Brain pericyte (primary cell): ENCODE measurements around the gene FAM50A.
"Not testable (repeated sequence)": the region's sequence is repeated elsewhere in the genome, so short reads cannot be mapped to it uniquely, and the experiment has no call there.

ENCODE experiments used
- DNase-seq: peaks from one replicate; pipeline ENCODE4 v3.0.0-alpha.2; 2012; ENCODE audit warnings: low read depth, low spot score

The FAM50A gene, protein sequence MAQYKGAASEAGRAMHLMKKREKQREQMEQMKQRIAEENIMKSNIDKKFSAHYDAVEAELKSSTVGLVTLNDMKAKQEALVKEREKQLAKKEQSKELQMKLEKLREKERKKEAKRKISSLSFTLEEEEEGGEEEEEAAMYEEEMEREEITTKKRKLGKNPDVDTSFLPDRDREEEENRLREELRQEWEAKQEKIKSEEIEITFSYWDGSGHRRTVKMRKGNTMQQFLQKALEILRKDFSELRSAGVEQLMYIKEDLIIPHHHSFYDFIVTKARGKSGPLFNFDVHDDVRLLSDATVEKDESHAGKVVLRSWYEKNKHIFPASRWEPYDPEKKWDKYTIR

GRCh38 chrX:154443992-154444754 lies at the start of gene FAM50A:
Gene FAM50A, plus strand, starts transcription at chrX:154444141. Its CDS starts 95 bp downstream, at chrX:154444236.
- no peak for DNase-seq

DNA sequence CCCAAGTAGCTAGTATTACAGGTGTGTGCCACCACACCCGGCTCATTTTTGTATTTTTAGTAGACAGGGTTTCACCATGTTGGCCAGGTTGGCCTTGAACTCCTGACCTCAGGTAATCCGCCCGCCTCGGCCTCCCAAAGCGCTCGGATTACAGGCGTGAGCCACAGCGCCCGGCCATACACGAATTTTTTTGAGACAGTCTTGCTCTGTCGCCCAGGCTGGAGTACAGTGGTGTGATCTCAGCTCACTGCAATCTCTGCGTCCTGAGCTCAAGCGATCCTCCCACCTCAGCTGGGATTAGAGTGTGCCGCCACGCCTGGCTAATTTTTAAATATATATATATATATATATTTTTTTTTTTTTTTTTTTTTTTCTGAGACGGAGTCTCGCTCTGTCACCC lies 47.6 kb upstream of the FAM50A start:
- not testable (repeated sequence) for DNase-seq

- DNase-seq = no peak
These were observed 46.7 kb upstream of the FAM50A start for GRCh38 chrX:154396973-154397887.

GRCh38 chrX:154397888-154398667 lies 45.9 kb upstream of the FAM50A start, which contains the start of gene RPL10:
Gene RPL10, plus strand, starts transcription at chrX:154398377. Its CDS starts 143 bp downstream, at chrX:154398520.
- DNase-seq = peak; percentile 91

DNA sequence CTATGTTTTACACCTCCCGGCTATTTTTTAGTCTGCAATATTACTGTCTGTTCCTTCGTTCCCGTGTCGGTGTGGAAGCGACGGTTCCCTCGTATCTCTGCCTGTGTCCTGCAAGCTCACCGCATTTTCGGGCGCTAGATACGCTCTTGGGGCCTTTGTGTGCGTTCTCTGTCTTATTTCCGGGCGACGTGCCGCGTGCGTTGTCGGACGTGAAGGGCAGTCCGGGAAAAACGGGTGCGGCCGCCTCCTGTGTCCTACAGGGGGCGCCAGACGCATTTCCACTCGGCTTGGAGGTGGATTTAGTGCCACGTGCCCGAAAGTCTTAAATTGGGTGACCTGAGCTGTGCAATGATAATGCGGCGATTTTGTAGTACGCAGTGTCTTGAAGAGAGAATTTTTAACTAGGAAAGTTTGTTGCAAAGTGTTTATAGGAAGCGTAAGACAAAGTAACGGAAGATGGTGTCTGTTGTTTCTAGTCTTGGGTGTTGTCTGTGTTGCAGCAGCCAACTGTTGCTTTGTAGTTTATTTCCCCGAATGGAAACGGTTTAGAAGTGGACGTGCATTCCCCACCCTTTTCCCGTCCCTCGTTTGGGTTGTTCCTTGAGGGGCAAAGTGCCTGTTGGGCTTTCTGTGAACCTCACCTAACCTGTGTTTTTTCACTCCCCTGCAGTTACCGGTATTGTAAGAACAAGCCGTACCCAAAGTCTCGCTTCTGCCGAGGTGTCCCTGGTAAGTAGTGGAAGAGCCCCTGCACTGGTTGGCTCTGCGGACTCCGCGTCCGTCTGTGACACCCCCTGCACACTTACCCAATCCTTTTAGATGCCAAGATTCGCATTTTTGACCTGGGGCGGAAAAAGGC lies 45.0 kb upstream of the FAM50A start:
- DNase-seq = peak; percentile 55

DNA sequence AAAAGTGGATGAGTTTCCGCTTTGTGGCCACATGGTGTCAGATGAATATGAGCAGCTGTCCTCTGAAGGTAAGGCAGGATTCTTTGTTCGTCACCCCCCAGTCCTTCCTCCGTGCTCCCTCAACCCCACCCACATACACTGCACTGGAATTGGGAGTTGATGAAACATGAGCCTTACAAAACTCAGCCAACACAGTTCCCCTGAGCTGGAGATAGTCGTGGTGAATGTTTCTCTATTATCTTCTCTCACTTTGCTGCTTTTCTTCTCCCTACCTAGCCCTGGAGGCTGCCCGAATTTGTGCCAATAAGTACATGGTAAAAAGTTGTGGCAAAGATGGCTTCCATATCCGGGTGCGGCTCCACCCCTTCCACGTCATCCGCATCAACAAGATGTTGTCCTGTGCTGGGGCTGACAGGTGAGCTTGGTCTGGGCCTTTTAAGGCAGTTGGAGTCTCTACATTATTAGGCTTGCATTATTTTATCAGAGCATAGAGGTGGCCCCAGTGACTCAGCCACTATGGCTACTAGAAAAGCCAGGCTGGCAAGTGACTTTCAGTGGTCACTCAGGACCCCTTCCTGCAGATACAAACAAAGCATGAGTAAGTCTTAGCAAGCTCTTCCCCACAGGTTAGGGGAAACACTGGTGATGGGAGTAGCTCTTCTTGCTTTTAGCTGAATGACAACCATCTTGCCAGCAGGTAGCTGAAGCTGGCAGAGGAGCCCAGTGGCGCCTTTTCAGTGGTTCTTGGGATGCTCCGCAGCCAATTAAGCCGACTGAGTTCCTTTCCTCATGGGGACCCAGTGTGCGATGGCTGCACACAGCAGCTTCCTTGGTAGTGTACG lies 44.2 kb upstream of the FAM50A start:
- no peak for DNase-seq

- DNase-seq = not testable (repeated sequence)
These were observed 43.5 kb upstream of the FAM50A start for GRCh38 chrX:154400369-154400817.

DNA sequence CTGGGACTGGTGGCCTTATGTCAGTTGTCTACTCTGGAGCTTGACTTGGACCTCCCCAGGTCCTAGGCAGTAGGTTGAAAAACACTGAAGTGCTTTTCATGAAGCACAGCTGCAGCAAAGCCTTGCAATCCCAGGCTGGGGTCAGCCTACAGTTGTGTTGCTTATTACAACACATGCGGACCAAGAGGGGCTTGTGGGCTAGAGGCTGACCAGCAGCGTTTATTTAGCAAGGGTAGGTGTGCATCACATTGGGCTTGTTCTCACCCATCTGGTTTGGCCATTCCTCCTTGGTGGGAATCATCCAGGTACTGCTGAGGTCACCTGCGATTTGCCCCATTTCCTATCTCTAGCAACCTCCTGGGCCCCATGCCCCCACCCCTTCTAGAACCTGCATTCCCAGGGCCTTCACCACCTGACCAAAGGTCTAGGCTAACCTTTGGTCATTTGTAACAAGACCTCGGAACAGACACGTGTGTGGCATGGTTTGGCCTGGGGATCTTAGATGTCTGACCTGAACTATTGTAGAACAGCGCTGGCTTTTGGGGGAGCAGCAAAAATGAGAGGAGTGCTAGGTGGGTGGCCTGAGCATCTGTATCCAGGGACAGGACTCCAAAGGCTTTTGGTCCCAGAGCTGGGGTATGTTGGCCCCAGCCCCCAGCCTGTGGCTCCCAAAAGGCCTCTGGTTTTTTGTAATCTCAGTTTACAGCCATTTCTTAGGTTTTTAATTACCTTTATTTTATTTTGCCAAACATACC lies 42.7 kb upstream of the FAM50A start:
- no peak for DNase-seq

DNA sequence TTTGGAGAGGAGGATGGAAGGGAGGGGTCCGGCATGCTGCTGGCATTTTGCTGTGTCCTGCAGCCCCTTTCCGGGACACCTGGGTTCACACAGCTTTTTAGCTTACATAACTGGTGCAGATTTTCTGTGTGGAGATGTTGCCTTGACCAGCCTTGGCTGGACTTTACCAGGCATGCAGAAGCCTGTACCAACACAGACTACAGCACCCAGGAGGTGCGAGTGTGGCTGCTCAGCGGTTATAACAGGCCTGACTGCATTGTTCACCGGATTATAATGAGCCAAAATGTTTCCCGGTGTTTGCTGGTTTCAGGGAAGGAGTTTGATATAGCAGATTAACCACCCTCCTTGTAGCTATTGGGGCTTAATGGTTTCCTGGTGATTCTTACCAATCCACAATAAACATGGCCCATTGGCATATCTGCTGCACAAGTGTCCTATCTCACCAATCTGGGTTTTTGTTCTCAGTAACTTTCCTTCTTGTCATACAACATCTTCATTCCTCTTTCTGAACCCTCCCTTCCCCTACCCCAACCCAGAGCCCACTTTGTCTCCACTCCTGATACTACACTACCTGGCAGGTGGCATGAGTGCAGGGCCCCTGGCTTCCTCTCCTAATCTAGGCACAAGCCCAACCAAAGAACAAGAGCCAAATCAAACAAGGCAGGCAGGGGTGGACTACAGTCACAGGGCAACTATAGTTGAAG lies 41.9 kb upstream of the FAM50A start:
- no peak for DNase-seq

DNA sequence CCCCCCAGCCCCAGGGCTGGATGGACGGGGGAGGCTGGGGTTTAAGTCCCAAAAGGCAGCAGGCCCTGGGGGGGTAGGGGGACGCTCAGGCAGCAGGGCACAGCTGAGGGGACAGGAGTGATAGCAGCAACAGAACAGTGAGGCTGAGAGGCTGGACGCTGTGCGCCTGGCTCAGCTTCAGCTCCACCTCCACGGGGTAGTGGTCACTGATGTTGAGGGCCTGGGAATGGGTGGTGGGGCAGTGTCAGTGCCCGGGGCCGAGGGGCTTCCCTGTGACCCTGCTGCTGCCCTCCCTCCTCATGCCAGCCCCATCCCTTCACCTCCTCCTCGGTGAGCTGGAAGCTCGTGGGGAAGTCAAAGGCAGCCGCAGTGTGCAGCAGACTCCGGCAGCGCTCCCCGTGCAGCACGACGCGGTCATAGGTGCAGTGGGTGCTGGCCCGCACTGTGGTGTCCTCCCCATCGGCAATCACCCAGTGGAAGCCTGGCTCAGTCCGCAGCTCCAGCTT lies 41.3 kb upstream of the FAM50A start:
- DNase-seq = no peak

DNA sequence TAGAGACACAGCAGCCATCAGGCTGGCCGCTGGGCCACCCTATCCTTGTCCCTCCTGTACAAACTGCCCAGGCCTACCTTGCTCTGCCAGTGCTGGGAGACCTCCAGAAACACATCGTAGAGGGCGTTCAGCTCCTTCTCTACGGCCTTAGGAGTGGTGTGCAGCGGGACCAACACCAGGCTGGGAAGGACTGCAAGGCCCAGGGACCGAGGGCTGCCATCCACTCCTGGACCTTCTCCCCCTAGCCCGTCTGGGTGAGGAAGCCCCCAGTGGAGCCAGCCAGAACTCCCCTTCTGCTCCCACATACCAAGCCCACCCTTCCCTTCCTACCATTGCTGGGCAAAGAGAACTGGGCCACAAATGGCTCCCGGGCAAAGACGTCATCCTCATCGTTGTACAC lies 40.7 kb upstream of the FAM50A start:
- DNase-seq = no peak

GRCh38 chrX:154403858-154404257 lies 40.1 kb upstream of the FAM50A start:
- DNase-seq = no peak

GRCh38 chrX:154404625-154405192 lies 39.2 kb upstream of the FAM50A start:
- DNase-seq = no peak

DNA sequence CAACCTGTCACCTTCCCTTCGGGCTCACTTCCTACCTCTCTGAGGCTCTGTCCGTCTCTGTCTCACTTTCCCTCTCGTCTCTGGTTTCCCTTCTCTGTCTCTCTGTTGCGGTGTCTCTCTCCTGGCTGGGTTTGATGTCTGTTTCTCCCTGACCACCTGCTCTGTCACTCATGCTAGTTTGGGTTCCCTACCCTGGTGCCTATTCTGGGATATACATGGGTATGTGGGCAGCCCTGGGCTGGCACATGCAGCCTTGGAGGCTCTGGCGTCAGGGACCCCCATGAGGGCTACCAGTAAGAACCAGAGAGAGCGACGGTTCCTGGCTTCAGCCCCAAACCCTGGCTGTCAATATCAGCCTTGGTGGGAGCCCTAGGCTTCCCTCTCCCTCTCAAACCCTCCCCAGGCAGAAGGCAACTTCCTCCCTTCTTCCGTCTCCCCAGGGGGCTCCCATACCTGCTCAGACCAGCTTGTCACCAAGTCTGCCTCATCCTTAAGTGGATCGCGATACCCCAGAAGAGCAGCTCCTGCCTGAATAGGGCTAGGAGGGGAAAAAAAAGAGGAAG lies 35.2 kb upstream of the FAM50A start:
- DNase-seq = no peak

GRCh38 chrX:154409222-154409871 lies 34.6 kb upstream of the FAM50A start, which contains the start of gene DNASE1L1:
Gene DNASE1L1, minus strand, starts transcription at chrX:154409254. Its CDS starts 3,686 bp downstream, at chrX:154405568.
- DNase-seq = no peak

DNA sequence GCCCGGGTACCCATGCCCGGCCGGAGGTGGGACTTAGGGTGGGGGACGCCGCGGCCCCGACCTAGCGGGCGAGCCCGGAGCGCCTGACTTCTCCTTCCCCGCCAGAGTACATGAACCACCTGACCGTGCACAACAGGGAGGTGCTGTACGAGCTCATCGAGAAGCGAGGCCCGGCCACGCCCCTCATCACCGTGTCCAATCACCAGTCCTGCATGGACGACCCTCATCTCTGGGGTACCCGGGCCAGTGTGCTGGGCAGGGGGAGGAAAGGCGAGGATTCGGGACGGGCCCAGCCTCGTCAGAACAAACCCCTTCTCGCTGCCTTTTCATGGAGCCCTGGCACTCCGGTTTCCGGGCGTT lies 32.0 kb upstream of the FAM50A start:
- DNase-seq = no peak
